Muscle layer of colon (tissue), 2 donors: ENCODE data around the gene PRRT1B.

Source experiments
- H3K27ac ChIP-seq: one replicate; pipeline ENCODE4 v1.7.0; 2013; ENCODE audit warnings: low read depth, mild to moderate bottlenecking, low read length, moderate library complexity
- H3K27me3 ChIP-seq, 2 donors: one replicate each; pipeline ENCODE4 v1.7.0; 2013; ENCODE audit warnings: low read length in 2 of 2, mild to moderate bottlenecking in 2 of 2; ENCODE audit not compliant: insufficient read depth in 2 of 2, control insufficient read depth in 1 of 2
- H3K36me3 ChIP-seq: one replicate; pipeline ENCODE4 v1.7.0; 2013; ENCODE audit warnings: mild to moderate bottlenecking, low read length; ENCODE audit not compliant: insufficient read depth
- H3K4me1 ChIP-seq: one replicate; pipeline ENCODE4 v1.7.0; 2013; ENCODE audit warnings: mild to moderate bottlenecking, low read length; ENCODE audit not compliant: insufficient read depth
- H3K4me3 ChIP-seq, 2 donors: one replicate each; pipeline ENCODE4 v1.7.0; 2013; ENCODE audit warnings: low read length in 2 of 2, low read depth in 1 of 2, mild to moderate bottlenecking in 1 of 2, moderate library complexity in 1 of 2
- H3K9ac ChIP-seq: one replicate; pipeline ENCODE4 v1.7.0; 2013; ENCODE audit warnings: low read length
- H3K9me3 ChIP-seq: one replicate; pipeline ENCODE4 v1.7.0; 2013; ENCODE audit warnings: mild to moderate bottlenecking, low read length
- donor health status: abdominal sarcoma.
- donor health status: Adenocarcinoma of cecum.

Gene PRRT1B

GRCh38 chr9:131555841-131556673, 10.7 kb downstream of the PRRT1B start:
- peaks cover 16 to 24% of the 10 kb centered on the region in 2 donors for H3K27me3 ChIP-seq
- H3K4me1 ChIP-seq: no peaks in the 10 kb centered on the region
- no peak overlapping the region for H3K4me3 ChIP-seq
- H3K27ac ChIP-seq: no peak overlapping the region
- H3K9me3 ChIP-seq: no peaks in the 10 kb centered on the region
- H3K9ac ChIP-seq: no peak overlapping the region
- no peaks in the 10 kb centered on the region for H3K36me3 ChIP-seq

DNA sequence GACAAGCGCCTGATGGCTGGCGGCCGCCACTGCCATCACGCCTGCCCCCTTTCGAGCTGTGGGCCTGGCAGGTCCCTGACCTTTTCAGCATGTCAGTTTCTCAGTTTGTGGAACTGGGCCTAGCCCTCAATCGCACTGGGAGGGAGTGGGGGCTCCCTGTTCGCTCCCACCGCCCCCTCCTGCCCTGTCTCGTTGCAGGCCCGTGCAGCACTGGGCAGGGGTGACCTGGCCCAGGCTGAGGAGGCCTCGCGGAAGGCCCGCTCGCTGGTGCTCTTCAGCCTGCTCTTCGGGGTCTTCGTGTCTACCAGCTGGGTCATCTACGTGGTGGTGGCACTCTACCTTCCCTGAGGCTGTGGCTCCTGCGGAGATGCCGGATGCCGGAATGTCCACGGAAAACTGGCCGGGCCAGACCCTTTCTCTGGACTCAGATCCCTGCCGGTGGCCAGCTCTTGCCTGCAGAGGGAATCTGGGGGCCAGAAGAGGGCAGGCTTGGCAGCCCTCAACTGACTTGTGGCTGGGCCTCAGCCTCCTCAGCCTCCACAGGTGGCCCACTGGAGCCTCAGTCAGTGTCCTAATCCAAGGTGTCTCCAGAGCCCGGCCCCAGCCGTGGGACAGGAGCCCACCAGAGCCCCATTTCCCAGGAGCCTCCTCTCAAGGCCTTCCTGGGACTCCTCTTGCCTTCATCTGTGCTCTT, 12.7 kb downstream of the PRRT1B start:
- H3K27ac ChIP-seq: no peak overlapping the region
- no peaks in the 10 kb centered on the region for H3K4me1 ChIP-seq
- no peaks in the 10 kb centered on the region for H3K9me3 ChIP-seq
- H3K4me3 ChIP-seq: no peak overlapping the region
- H3K36me3 ChIP-seq: no peaks in the 10 kb centered on the region
- peaks cover 14 to 23% of the 10 kb centered on the region in 2 donors for H3K27me3 ChIP-seq
- no peak overlapping the region for H3K9ac ChIP-seq

DNA sequence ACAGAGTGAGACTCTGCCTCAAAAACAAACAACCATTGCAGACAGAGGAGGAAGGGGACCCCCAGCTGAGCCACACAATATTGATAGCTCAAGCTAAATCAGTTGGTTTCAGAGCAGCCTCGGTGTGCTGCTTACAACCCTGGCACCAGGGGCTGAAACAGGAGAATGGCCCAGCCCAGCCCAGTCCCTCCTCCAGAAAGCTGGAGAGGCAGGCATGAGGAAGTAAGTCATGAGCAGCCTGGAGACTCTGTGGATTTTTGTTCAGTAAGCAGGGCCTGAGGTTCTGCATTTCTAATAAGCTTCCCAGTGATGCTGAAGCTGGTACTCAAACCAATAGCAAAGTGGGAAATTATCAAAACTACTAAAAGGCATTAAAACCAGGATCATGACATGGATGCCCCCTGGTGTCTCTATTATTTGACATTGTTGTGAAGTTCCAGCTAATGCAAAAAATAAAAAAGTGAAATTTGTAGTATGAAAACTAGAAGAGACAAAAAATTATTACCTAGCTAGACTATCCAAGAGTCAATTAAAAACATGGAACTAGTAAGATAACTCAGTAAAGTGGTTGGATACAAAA, 14.2 kb downstream of the PRRT1B start:
- Histone ChIP-seq H3K4me3 (no peak overlapping the region), H3K27me3 (peaks cover 0 to 13% of the 10 kb centered on the region in 2 donors), H3K9me3 (no peaks in the 10 kb centered on the region), H3K4me1 (no peaks in the 10 kb centered on the region), H3K9ac (no peak overlapping the region), H3K27ac (no peak overlapping the region), H3K36me3 (no peaks in the 10 kb centered on the region)

DNA sequence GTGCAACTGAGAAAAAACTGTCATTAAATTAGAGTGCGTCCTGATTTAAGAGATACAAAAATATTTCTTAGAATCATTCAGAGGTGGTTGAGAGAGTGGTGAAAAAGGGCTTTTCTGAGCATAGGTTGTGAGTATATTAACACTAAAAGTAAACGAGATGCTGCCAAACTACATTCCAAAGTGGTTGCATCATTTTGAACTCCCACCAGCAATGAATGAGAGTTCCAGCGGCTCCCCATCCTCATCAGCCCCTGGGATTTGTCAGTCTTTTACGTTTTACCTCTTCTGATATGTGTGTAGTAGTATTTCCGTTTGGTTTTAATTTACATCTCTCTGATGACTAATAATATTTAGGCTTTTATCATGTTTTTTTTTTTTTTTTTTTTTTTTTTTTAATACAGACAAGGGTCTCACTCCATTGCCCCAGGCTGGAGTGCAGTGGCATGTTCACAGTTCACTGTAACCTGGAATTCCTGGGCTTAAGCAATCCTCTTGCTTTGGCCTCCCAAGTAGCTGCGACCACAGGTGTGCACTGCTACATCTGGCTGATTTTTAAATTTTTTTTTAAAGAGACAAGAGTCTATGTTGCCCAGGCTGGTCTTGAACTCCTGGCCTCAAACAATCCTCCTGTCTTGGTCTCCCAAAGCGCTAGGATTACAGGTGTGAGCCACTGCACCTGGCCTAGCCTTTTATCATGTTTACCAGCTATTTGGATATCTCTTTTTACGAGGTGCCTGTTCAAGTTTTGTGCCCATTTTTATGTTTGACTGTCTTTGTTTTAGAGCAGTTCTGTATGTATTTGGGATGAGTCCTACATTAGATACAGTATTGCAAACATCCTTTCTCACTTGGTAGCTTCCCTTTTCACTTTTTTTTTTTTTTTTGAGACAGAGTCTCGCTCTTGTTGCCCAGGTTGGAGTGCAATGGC, 17.0 kb downstream of the PRRT1B start:
- no peaks in the 10 kb centered on the region for H3K36me3 ChIP-seq
- no peak overlapping the region for H3K9ac ChIP-seq
- no peak overlapping the region for H3K4me3 ChIP-seq
- no peak overlapping the region for H3K27ac ChIP-seq
- no peaks in the 10 kb centered on the region for H3K9me3 ChIP-seq
- H3K27me3 ChIP-seq: no peaks in the 10 kb centered on the region
- no peaks in the 10 kb centered on the region for H3K4me1 ChIP-seq

DNA sequence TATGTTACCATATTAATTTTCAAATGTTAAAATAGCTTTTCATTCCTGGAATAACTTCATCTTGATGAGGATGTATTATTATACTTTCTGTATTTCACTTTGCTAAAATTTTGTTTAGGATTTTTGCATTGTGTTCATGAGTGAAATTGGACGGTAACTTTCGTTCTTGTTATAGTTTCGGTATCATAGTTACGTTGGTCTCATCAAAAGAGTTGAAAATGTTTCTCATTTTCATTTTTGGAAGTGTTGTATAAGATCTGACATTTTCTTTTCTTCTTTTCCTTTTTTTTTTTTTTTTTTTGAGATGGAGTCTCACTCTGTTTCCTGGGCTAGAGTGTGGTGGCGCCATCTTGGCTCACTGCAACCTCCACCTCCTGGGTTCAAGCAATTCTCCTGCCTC, 20.0 kb downstream of the PRRT1B start:
- Histone ChIP-seq H3K36me3 (no peaks in the 10 kb centered on the region), H3K4me3 (no peak overlapping the region), H3K4me1 (no peaks in the 10 kb centered on the region), H3K9me3 (no peaks in the 10 kb centered on the region), H3K9ac (no peak overlapping the region), H3K27ac (no peak overlapping the region), H3K27me3 (no peaks in the 10 kb centered on the region)

DNA sequence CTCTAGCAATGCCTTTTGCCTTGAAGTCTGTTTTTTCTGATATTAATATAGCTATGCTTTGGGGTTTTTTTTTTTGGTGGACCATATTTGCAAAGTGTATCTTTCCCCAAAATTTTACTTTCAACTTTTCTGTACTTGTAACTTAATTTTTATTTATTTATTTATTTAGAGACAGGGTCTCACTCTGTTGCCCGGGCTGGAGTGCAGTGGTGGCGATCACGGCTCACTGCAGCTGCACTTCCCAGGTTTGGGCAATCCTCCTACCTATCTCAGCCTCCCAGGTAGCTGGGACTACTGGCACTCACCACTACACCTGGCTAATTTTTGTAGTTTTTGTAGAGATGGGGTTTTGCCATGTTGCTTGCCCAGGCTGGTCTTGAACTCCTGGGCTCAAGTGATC, 20.8 kb downstream of the PRRT1B start:
- H3K9ac ChIP-seq: no peak overlapping the region

GRCh38 chr9:131567910-131568309, 22.6 kb downstream of the PRRT1B start:
- no peaks in the 10 kb centered on the region for H3K36me3 ChIP-seq
- H3K9me3 ChIP-seq: no peaks in the 10 kb centered on the region
- no peak overlapping the region for H3K9ac ChIP-seq
- no peaks in the 10 kb centered on the region for H3K4me1 ChIP-seq
- no peak overlapping the region for H3K27ac ChIP-seq
- no peak overlapping the region for H3K4me3 ChIP-seq
- no peaks in the 10 kb centered on the region for H3K27me3 ChIP-seq

More for the DNA sequence above, 20.8 kb downstream of the PRRT1B start:
- H3K9me3 ChIP-seq: no peaks in the 10 kb centered on the region
- H3K4me3 ChIP-seq: no peak overlapping the region
- no peaks in the 10 kb centered on the region for H3K36me3 ChIP-seq
- no peak overlapping the region for H3K27ac ChIP-seq
- no peaks in the 10 kb centered on the region for H3K4me1 ChIP-seq
- no peaks in the 10 kb centered on the region for H3K27me3 ChIP-seq

DNA sequence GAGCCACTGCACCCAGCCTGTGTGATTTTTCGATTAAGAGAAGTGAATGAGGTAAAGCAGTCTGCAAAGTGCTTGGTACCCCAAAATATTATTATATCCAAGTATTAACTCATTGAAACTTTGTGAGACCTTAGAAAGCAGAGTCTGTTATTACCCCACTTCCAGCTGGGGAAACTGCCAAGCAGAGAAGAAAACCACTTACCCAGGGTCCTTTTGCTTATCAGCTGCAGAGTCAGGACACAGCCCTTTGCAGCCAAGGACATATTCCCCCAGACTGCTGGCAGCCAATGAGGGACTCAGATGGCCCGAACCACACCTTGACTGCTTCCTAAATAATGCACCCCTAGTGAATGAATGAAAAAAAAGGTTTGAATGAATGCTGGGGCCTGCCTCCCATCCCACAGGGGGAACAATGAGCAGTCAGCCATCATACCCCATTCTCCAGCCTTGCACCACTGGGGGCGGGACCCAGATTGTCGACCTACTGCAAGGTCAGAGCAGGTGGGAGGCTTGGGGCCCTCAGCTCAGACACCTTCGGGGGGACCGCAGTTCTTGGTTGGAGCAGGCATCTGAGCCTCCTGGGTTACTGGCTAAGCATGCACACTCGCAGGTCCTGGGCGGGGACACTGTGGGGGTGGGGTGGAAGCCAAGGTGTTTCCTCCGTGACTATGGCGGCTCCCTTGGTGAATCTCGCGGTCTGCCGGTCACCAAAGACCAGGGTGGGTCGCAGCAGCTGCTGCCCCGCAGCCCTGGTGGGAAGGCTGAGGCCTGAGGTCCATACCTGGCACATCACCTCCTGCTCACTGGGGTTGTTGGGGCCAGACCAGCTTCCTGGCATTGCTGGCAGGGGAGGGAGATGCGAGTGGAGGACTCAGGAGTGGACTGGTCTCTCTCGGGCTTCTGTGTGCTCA, 29.7 kb downstream of the PRRT1B start:
- Histone ChIP-seq H3K4me1 (peaks cover 8% of the 10 kb centered on the region), H3K4me3 (no peak overlapping the region), H3K9ac (no peak overlapping the region), H3K27ac (no peak overlapping the region), H3K27me3 (no peaks in the 10 kb centered on the region), H3K36me3 (peaks cover 23% of the 10 kb centered on the region), H3K9me3 (no peaks in the 10 kb centered on the region)

GRCh38 chr9:131575946-131576853, 30.9 kb downstream of the PRRT1B start:
- Histone ChIP-seq H3K27ac (no peak overlapping the region), H3K9ac (no peak overlapping the region), H3K36me3 (peaks cover 27% of the 10 kb centered on the region), H3K9me3 (no peaks in the 10 kb centered on the region), H3K4me1 (peaks cover 14% of the 10 kb centered on the region), H3K4me3 (no peak overlapping the region), H3K27me3 (no peaks in the 10 kb centered on the region)
